CD4-positive, alpha-beta memory T cell (primary cell): ENCODE results near the gene ZMAT2. TPM values are rescaled to one million over a fixed set of nuclear protein-coding genes. Genes with fewer than 3 reads are reported as not detected.

Source experiments
- CTCF ChIA-PET: fragments of 350-600 bp; sonication (Branson Sonifier 250); formaldehyde crosslinking; loops from one replicate; lab custom pipeline; 2021; ENCODE audit warnings: inconsistent platforms; ENCODE audit not compliant: partially characterized antibody; lab: Charles Lee
- POLR2A ChIA-PET: fragments of 350-600 bp; sonication (Branson Sonifier 250); formaldehyde crosslinking; loops from one replicate; lab custom pipeline; 2021; ENCODE audit not compliant: partially characterized antibody; lab: Charles Lee
- DNase-seq, 5 donors: peaks; one replicate each; pipeline versions ENCODE4 v3.0.0 to v3.0.0-alpha.2; 2020 to 2022; ENCODE audit warnings: mixed read lengths in 1 of 5
- H3K27ac ChIP-seq: one replicate; pipeline ENCODE4 v1.7.0; 2013; ENCODE audit warnings: low read depth, low read length
- H3K27me3 ChIP-seq: 2 replicates; pipeline ENCODE4 v1.7.0; 2013; ENCODE audit warnings: mild to moderate bottlenecking, low read length, moderate library complexity; ENCODE audit not compliant: insufficient read depth
- H3K36me3 ChIP-seq: 2 replicates; pipeline ENCODE4 v1.7.0; 2013; ENCODE audit warnings: mild to moderate bottlenecking, low read length, moderate library complexity; ENCODE audit not compliant: insufficient read depth
- H3K4me1 ChIP-seq: 2 replicates; pipeline ENCODE4 v1.7.0; 2013; ENCODE audit warnings: mild to moderate bottlenecking, low read length, moderate library complexity; ENCODE audit not compliant: insufficient read depth
- H3K4me3 ChIP-seq, 2 donors: one replicate each; pipeline ENCODE4 v1.7.0; 2013; ENCODE audit warnings: low read length in 2 of 2, mild to moderate bottlenecking in 1 of 2
- H3K9me3 ChIP-seq, 2 donors: one replicate each; pipeline ENCODE4 v1.7.0; 2013; ENCODE audit warnings: low read length in 2 of 2, control low read depth in 1 of 2; ENCODE audit not compliant: control insufficient read depth in 1 of 2
- H3K27ac Mint-ChIP-seq, 7 donors: one replicate each; pipeline ENCODE4 v1.8.0; 2020 to 2021; ENCODE audit warnings: mixed read lengths in 7 of 7, mild to moderate bottlenecking in 6 of 7, inconsistent platforms in 3 of 7, moderate library complexity in 3 of 7
- H3K27me3 Mint-ChIP-seq, 2 donors: one replicate each; pipeline ENCODE4 v1.8.0; 2020 to 2021; ENCODE audit warnings: mixed read lengths in 2 of 2
- H3K36me3 Mint-ChIP-seq, 2 donors: one replicate each; pipeline ENCODE4 v1.8.0; 2020 to 2021; ENCODE audit warnings: mixed read lengths in 2 of 2, inconsistent platforms in 1 of 2, mild to moderate bottlenecking in 1 of 2
- H3K4me1 Mint-ChIP-seq, 4 donors: one replicate each; pipeline ENCODE4 v1.8.0; 2020 to 2021; ENCODE audit warnings: mixed read lengths in 4 of 4, mild to moderate bottlenecking in 1 of 4
- H3K4me3 Mint-ChIP-seq, 8 donors: one replicate each; pipeline ENCODE4 v1.8.0; 2020 to 2021; ENCODE audit warnings: mixed read lengths in 8 of 8, mild to moderate bottlenecking in 7 of 8, moderate library complexity in 6 of 8, inconsistent platforms in 3 of 8
- H3K9me3 Mint-ChIP-seq, 8 donors: one replicate each; pipeline ENCODE4 v1.8.0; 2020 to 2021; ENCODE audit warnings: mixed read lengths in 8 of 8, mild to moderate bottlenecking in 5 of 8, inconsistent platforms in 3 of 8, moderate library complexity in 1 of 8
- intact Hi-C: fragments of 100-400 bp; cut with micrococcal nuclease; formaldehyde crosslinking; loops from one replicate; pipeline ENCODE4 v1.15.1; 2023
- polyA plus RNA-seq, 2 donors: library from polyadenylated mRNA; unstranded; fragments of 300-500 nt; fragmentation: Illumina TruSeq; gene quantifications; one replicate each; pipeline ENCODE4 v1.2.3, GENCODE V29; 2021
- total RNA-seq, 2 experiments: library from RNA; stranded (reverse); gene quantifications; one replicate each; pipeline ENCODE4 v1.2.3, GENCODE V29; 2021

Gene ZMAT2
- total and polyA plus RNA-seq, 4 experiments from 2014 or later = 56.3 to 76.5 (median 61.6) TPM

GRCh38 chr5:140671472-140672125 lies 28.6 kb upstream of the ZMAT2 start:
- no peak overlapping the region for H3K4me3 ChIP-seq
- Mint-ChIP-seq H3K36me3 (peaks cover 51 to 73% of the 10 kb centered on the region in 2 donors), H3K27ac (peak overlapping the region in 2 of 7 donors; percentile 60 to 68), H3K9me3 (no peaks in the 10 kb centered on the region), H3K4me1 (peaks cover 15 to 26% (median 19%) of the 10 kb centered on the region in 4 donors), H3K27me3 (no peaks in the 10 kb centered on the region), H3K4me3 (no peak overlapping the region)
- ChIA-PET CTCF (no interaction called here), POLR2A (interaction anchor here (2.1 kb wide), 1 partner anchor 24 kb away, joined by 9 read pairs; the partner anchor contains the start of genes IK and NDUFA2)
- H3K4me1 ChIP-seq = peaks cover 9% of the 10 kb centered on the region
- DNase-seq = no peak
- peaks cover 42% of the 10 kb centered on the region for H3K36me3 ChIP-seq
- H3K27ac ChIP-seq = no peak overlapping the region
- H3K27me3 ChIP-seq = no peaks in the 10 kb centered on the region
- no peaks in the 10 kb centered on the region for H3K9me3 ChIP-seq
- intact Hi-C loops = no loop called here

- Mint-ChIP-seq H3K36me3 (peaks cover 56 to 75% of the 10 kb centered on the region in 2 donors), H3K4me1 (peaks cover 6 to 16% (median 10%) of the 10 kb centered on the region in 4 donors), H3K27ac (no peak overlapping the region), H3K27me3 (no peaks in the 10 kb centered on the region), H3K9me3 (no peaks in the 10 kb centered on the region), H3K4me3 (no peak overlapping the region)
- intact Hi-C loops = no loop called here
- Histone ChIP-seq H3K27ac (no peak overlapping the region), H3K9me3 (no peaks in the 10 kb centered on the region), H3K36me3 (peaks cover 52% of the 10 kb centered on the region), H3K27me3 (no peaks in the 10 kb centered on the region), H3K4me3 (no peak overlapping the region), H3K4me1 (no peaks in the 10 kb centered on the region)
- CTCF ChIA-PET = no interaction called here
- POLR2A ChIA-PET = interaction anchor here (1.3 to 1.4 kb wide), 2 partner anchors 17 to 28 kb away, joined by 3 to 4 read pairs; partner anchors contain the start of gene ZMAT2
- DNase-seq = no peak
Observed at GRCh38 chr5:140672455-140673186, 27.6 kb upstream of the ZMAT2 start.

- H3K4me3 Mint-ChIP-seq = no peak within 1 kb of the TSS
- Histone ChIP-seq H3K27me3 (no peaks in the 10 kb centered on the region), H3K4me1 (no peaks in the 10 kb centered on the region), H3K27ac (no peak within 1 kb of the TSS), H3K9me3 (no peaks in the 10 kb centered on the region), H3K4me3 (no peak within 1 kb of the TSS), H3K36me3 (peaks cover 51% of the 10 kb centered on the region)
- no peak within 1 kb of the TSS for H3K27ac Mint-ChIP-seq
- intact Hi-C loops = no loop called here
- CTCF ChIA-PET = interaction anchor here (1.5 kb wide), 1 partner anchor 49 kb away, joined by 3 read pairs; no protein-coding TSS in a partner anchor
- no peaks in the 10 kb centered on the region for H3K27me3 Mint-ChIP-seq
- POLR2A ChIA-PET = interaction anchor here (0.9 to 1.8 kb wide), 6 partner anchors 9 to 29 kb away, joined by 3 to 11 read pairs (median 5); partner anchors contain the start of genes HARS1, HARS2, WDR55 and ZMAT2
- peaks cover 57 to 75% of the 10 kb centered on the region in 2 donors for H3K36me3 Mint-ChIP-seq
- H3K9me3 Mint-ChIP-seq = no peaks in the 10 kb centered on the region
- H3K4me1 Mint-ChIP-seq = peaks cover 0 to 12% (median 3%) of the 10 kb centered on the region in 4 donors
- no peak for DNase-seq
Observed at GRCh38 chr5:140673187-140673976, 26.9 kb upstream of the ZMAT2 start, which contains the start of gene DND1. Gene DND1 (minus strand): TSS chr5:140673576. CDS start chr5:140673542, 34 bp downstream.

- H3K27me3 Mint-ChIP-seq = no peaks in the 10 kb centered on the region
- H3K27ac Mint-ChIP-seq = no peak overlapping the region
- Histone ChIP-seq H3K27me3 (no peaks in the 10 kb centered on the region), H3K4me1 (no peaks in the 10 kb centered on the region), H3K9me3 (no peaks in the 10 kb centered on the region), H3K4me3 (no peak overlapping the region), H3K36me3 (peaks cover 43% of the 10 kb centered on the region), H3K27ac (no peak overlapping the region)
- POLR2A ChIA-PET = interaction anchor here (0.9 to 1.9 kb wide), 5 partner anchors 10 to 29 kb away, joined by 3 to 11 read pairs (median 6); partner anchors contain the start of genes HARS1, HARS2, IK and NDUFA2
- peaks cover 51 to 72% of the 10 kb centered on the region in 2 donors for H3K36me3 Mint-ChIP-seq
- no peak overlapping the region for H3K4me3 Mint-ChIP-seq
- H3K4me1 Mint-ChIP-seq = peaks cover 0 to 6% (median 3%) of the 10 kb centered on the region in 4 donors
- intact Hi-C loops = no loop called here
- no peaks in the 10 kb centered on the region for H3K9me3 Mint-ChIP-seq
- CTCF ChIA-PET = interaction anchor here (1.1 to 1.5 kb wide), 3 partner anchors 37 to 48 kb away, joined by 3 read pairs; no protein-coding TSS in a partner anchor
- no peak for DNase-seq
Observed at GRCh38 chr5:140674211-140674610, 26.0 kb upstream of the ZMAT2 start.

- H3K36me3 Mint-ChIP-seq = peaks cover 51 to 72% of the 10 kb centered on the region in 2 donors
Observed at GRCh38 chr5:140674629-140675028, 25.6 kb upstream of the ZMAT2 start.

GRCh38 chr5:140677947-140678346 lies 22.3 kb upstream of the ZMAT2 start:
- Histone ChIP-seq H3K4me3 (no peak overlapping the region), H3K4me1 (no peaks in the 10 kb centered on the region), H3K9me3 (no peaks in the 10 kb centered on the region), H3K27me3 (no peaks in the 10 kb centered on the region), H3K27ac (no peak overlapping the region), H3K36me3 (peaks cover 53% of the 10 kb centered on the region)
- CTCF ChIA-PET = no interaction called here
- POLR2A ChIA-PET = interaction anchor here (0.6 kb wide), 1 partner anchor 209 kb away, joined by 4 read pairs; no protein-coding TSS in a partner anchor
- Mint-ChIP-seq H3K4me3 (no peak overlapping the region), H3K27ac (peak overlapping the region in 1 of 7 donors; percentile 57), H3K36me3 (peaks cover 49 to 75% of the 10 kb centered on the region in 2 donors), H3K4me1 (peaks cover 0 to 6% (median 3%) of the 10 kb centered on the region in 4 donors), H3K27me3 (no peaks in the 10 kb centered on the region), H3K9me3 (no peaks in the 10 kb centered on the region)
- intact Hi-C loops = no loop called here
- DNase-seq = no peak

More at GRCh38 chr5:140674629-140675028, 25.6 kb upstream of the ZMAT2 start:
- no peak overlapping the region for H3K4me3 Mint-ChIP-seq
- Histone ChIP-seq H3K36me3 (peaks cover 42% of the 10 kb centered on the region), H3K4me1 (no peaks in the 10 kb centered on the region), H3K9me3 (no peaks in the 10 kb centered on the region), H3K27ac (no peak overlapping the region), H3K27me3 (no peaks in the 10 kb centered on the region), H3K4me3 (no peak overlapping the region)
- no peaks in the 10 kb centered on the region for H3K27me3 Mint-ChIP-seq
- peaks cover 0 to 6% (median 3%) of the 10 kb centered on the region in 4 donors for H3K4me1 Mint-ChIP-seq
- POLR2A ChIA-PET = interaction anchor here (0.9 to 1.9 kb wide), 5 partner anchors 10 to 28 kb away, joined by 3 to 11 read pairs (median 6); partner anchors contain the start of genes HARS1, HARS2, IK and NDUFA2
- H3K27ac Mint-ChIP-seq = peak overlapping the region in 3 of 7 donors; percentile 30 to 49 (median 32)
- CTCF ChIA-PET = interaction anchor here (0.7 to 1.5 kb wide), 5 partner anchors 36 to 126 kb away, joined by 3 to 4 read pairs (median 3); no protein-coding TSS in a partner anchor
- intact Hi-C loops = no loop called here
- no peak for DNase-seq
- no peaks in the 10 kb centered on the region for H3K9me3 Mint-ChIP-seq
